C4-2B (cell line): ENCODE measurements around the gene DGKI.

Source experiments
- H3K27ac ChIP-seq: fragments of 450-650 bp; 2 replicates; pipeline ENCODE4 v1.5.1; 2017
- ZFX ChIP-seq: fragments of 450-650 bp; IDR thresholded peaks from 2 replicates; pipeline ENCODE4 v1.6.1; 2017
- TF ChIP-seq, protein P1 (sequence below): fragments of 450-650 bp; conservative IDR thresholded peaks from 2 replicates; pipeline ENCODE4 v1.5.1; 2017; ENCODE audit warnings: mild to moderate bottlenecking

The DGKI gene

DNA sequence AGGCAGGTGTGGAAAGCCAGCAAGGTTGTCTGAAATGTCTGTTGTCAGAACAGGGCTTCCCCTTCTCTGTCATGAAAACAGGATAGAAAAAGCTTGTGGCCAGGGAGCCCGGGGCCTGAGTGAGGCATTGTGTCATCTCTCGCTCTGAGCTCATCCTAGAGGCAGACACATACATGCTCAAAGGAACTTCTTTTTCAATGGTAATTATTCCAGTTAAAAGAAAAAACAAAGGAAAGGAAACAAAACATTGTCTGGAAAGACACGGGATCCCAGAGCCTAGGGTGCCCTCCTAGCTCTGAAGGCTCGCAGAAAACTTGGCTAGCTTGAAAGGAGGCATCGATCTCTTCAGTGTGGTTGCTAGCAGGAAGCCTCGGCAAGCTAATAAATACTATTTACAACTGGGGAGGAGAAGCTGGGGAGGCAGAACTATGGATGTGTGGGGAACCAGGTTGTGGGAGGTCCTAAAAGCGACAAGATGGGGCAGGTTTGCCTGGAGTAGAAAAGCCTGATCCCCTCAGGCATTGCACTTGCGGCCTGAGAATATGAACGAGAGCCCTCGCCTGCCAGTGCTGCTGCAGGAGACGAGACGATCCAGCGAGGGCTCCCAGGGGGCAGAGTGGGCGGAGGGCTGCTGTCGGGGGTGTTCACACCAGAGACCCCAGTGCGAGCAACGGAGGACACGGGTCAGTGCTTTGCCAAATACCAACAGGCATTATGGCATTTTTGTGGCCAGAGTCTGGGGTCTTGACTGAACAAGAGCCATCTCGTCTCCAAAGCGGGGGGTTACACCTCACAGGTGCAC, 32.8 kb upstream of the DGKI start:
- no peak overlapping the region for H3K27ac ChIP-seq
- TF ChIP-seq, protein P1, sequence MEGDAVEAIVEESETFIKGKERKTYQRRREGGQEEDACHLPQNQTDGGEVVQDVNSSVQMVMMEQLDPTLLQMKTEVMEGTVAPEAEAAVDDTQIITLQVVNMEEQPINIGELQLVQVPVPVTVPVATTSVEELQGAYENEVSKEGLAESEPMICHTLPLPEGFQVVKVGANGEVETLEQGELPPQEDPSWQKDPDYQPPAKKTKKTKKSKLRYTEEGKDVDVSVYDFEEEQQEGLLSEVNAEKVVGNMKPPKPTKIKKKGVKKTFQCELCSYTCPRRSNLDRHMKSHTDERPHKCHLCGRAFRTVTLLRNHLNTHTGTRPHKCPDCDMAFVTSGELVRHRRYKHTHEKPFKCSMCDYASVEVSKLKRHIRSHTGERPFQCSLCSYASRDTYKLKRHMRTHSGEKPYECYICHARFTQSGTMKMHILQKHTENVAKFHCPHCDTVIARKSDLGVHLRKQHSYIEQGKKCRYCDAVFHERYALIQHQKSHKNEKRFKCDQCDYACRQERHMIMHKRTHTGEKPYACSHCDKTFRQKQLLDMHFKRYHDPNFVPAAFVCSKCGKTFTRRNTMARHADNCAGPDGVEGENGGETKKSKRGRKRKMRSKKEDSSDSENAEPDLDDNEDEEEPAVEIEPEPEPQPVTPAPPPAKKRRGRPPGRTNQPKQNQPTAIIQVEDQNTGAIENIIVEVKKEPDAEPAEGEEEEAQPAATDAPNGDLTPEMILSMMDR, result no peak
- no peak for TF ChIP-seq ZFX

DNA sequence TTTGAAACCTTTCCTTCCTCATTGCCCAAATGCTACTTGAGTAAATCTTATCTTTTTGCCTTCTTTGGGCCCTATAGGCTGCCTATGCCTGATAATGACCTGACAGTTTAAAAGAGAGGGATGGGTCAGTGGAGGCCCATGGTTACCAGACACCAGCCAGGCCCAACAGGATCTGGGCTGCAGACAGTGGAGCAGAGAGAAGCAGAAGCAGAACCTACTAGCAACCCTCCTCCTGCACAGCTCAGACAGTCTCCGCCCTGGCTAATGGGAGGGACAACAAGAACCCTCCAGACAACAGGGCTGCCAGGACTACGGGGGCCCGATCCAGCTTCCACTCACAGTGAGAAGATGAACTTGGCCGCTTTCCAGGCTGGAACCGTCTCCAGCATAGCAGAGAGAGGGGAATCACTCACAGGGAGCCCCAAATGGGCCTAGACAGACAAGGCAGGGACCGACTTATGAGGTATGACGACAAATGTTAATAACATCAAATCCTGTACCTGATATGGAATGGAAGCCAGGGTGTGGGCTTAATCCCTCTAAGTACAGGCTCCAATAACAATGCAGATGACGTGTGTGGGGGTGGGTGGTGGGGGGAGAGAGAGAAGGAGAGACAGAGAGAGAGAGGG, 31.7 kb upstream of the DGKI start:
- TF ChIP-seq, protein P1, result no peak
- TF ChIP-seq ZFX, result no peak
- no peak overlapping the region for H3K27ac ChIP-seq

DNA sequence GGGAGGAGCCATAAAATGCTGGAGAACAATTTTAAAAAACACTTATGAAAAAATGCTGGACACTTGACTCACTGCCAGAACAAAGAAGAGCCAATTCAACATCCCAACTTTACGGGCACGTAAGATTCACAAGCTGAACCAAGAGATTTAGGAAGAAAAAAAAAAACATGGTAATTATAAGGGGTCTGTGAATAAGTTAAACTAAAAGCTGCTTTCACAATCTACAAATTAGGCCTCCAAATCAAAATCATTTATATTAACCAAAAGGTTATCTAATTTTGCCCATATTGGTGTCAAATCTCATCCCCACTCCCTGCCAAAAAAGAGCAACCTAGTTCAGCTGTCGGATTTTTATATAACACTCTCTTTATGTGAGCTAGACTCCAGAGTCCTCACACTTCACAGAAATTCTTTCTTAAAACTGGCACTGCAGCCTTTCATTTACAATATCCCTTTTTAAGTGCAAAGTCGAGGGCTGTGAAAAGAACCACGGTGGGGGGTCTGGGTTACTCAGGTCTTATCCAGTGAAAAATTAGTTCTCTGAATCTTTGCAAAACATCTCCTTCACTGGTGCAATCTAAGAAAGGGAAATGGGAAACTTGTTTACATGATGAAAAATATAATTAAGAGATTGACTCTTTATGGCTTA, 30.4 kb upstream of the DGKI start:
- no peak overlapping the region for H3K27ac ChIP-seq
- TF ChIP-seq, protein P1, result no peak
- TF ChIP-seq ZFX, result no peak

DNA sequence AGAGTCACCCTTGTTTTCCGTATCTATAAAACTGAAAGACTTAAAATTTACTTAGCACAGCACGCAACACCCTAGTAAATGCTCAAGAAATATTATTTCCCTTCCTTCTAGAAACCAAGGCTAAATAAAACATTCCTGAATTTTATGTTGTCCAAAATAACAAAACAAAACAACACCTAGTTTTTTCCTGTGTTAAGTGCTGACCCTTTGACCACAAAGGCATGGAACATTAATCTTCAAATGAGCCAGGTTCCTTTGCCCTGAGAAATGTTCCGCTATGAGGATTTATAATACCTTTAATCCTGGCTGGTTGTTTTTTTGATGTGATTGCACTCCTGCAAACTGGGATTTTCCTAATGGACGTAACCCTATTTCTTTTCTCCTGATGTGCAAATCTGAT, 29.0 kb upstream of the DGKI start:
- TF ChIP-seq ZFX, result no peak
- TF ChIP-seq, protein P1, result no peak
- no peak overlapping the region for H3K27ac ChIP-seq

DNA sequence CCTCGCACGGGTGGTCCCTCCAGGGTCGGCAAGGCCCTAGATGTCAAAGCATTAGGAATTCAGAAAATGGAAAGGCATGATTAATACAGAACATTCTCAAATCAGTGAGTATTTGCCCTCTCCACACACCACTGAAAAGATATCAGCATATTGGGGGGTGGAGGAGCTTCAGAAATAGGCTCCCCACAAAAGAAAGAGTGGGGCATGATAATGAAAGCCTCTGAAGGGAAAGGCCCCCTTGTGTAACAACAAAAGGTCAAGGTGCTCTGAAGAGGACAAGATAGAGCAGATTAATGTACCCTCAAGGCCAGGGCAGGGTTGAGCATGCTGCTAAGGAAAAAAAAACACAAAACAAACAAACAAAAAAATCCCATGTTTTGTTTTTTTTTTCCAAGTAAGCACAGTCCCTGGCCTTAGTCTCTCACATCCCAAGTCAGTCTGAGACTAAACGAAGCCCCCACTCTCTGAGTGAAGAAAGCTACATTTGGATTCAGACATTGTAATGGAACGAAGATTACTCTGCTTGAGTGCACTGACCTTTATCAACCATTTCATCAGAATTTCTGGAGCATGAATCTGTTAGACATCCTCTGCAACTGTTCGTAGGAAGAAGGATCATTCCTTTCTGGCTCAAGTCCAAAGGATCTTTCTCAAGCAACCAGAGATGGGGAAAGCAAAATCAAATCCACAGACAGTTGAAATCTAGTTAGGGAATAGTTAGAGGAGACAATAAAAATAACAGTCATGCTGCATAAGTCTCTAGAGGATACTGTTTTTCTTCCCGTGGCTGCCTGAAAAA, 27.4 kb upstream of the DGKI start:
- TF ChIP-seq, protein P1, result no peak
- TF ChIP-seq ZFX, result no peak
- H3K27ac ChIP-seq, result no peak overlapping the region

DNA sequence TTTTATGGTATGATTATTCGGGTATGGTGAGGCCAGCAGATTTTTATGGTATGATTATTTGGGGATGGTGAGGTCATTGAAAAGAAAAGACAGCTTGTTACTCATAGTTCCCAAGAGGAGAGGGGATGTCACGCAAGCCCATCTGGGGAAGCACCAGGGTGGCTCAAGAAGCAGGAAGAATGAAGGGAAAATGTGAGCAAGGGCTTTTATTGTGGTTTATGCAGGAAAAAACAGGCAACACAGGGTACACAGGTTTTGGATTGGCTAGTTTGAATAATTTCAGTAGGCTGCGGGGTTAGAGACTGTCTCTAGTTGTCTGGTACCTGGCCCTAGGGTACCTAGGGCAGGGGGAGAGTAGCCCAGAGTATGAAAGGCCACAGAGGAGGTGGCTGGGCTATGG, 26.8 kb upstream of the DGKI start:
- H3K27ac ChIP-seq, result no peak overlapping the region
- TF ChIP-seq ZFX, result no peak
- TF ChIP-seq, protein P1, result no peak
